Calu3 (cell line): ENCODE measurements around the gene CDK5RAP2. TPM values are rescaled to one million over a fixed set of nuclear protein-coding genes. Genes with fewer than 3 reads are reported as not detected.

Experiments
- BruUV-seq: library from RNA; stranded (reverse); fragments of 400-500 nt; replicated peaks from 2 replicates; lab custom pipeline; 2021; lab: Mats Ljungman, UMichigan
- CTCF ChIA-PET: fragments of 300-600 bp; sonication (Branson Sonifier 250); formaldehyde crosslinking; loops from one replicate; lab custom pipeline; 2022; ENCODE audit warnings: antibody characterized with exemption; lab: Charles Lee
- DNase-seq: peaks from one replicate; pipeline ENCODE4 v3.0.0; 2022
- H3K27ac Mint-ChIP-seq: one replicate; pipeline ENCODE4 v1.8.0; 2022; ENCODE audit warnings: mixed read lengths; ENCODE audit not compliant: unreplicated experiment
- H3K27me3 Mint-ChIP-seq: one replicate; pipeline ENCODE4 v1.8.0; 2022; ENCODE audit warnings: mixed read lengths; ENCODE audit not compliant: unreplicated experiment
- H3K36me3 Mint-ChIP-seq: one replicate; pipeline ENCODE4 v1.8.0; 2022; ENCODE audit warnings: mild to moderate bottlenecking, moderate library complexity, mixed read lengths; ENCODE audit not compliant: insufficient read depth, unreplicated experiment
- H3K4me1 Mint-ChIP-seq: one replicate; pipeline ENCODE4 v1.8.0; 2022; ENCODE audit warnings: mild to moderate bottlenecking, low read depth, mixed read lengths; ENCODE audit not compliant: unreplicated experiment
- H3K4me3 Mint-ChIP-seq: one replicate; pipeline ENCODE4 v1.8.0; 2022; ENCODE audit warnings: mild to moderate bottlenecking, low read depth, moderate library complexity, mixed read lengths; ENCODE audit not compliant: unreplicated experiment
- H3K9me3 Mint-ChIP-seq: one replicate; pipeline ENCODE4 v1.8.0; 2022; ENCODE audit warnings: low read depth, mixed read lengths; ENCODE audit not compliant: unreplicated experiment
- intact Hi-C: fragments of 100-400 bp; cut with micrococcal nuclease; formaldehyde crosslinking; loops from one replicate; pipeline ENCODE4 v1.10.0; 2022; ENCODE audit not compliant: unreplicated experiment
- total RNA-seq: library from RNA; stranded (reverse); gene quantifications from 2 replicates; pipeline ENCODE4 v1.2.3, GENCODE V29; 2022
- TF ChIP-seq, protein P1 (sequence below): fragments of 200-600 bp; IDR thresholded peaks from one replicate; pipeline ENCODE4 v1.8.0; 2022; ENCODE audit warnings: antibody characterized with exemption; ENCODE audit not compliant: unreplicated experiment

Gene CDK5RAP2
- total RNA-seq, 1 experiment from 2014 or later: 40.7 TPM

DNA sequence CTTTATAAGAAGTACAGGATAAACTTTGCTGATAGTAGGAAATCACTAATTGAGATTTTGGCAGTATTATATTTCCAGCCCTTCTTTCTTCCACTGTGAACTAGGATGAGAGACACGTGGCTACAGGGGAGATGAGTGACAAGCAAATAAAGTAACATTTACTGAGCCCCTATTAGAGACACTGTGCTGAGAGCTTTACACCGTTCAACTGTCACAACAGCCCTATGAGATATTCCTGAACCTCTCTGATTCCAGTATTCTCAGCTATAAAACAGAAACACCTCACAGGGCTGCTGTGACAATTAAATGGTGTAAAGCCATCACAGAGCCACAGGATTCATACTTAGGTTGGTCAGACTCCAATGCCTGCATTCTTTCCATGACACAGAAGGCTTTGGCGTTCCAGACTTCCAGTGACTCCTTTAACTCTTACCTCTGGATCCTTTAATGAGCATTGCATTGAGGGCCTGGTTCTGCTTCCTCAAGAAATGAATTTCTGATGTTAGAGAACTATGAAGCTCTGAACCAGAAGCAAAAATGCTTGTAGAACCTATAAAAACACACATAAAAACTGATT, 169.0 kb downstream of the CDK5RAP2 start:
- Mint-ChIP-seq H3K27me3 (no peaks in the 10 kb centered on the region), H3K4me3 (no peak overlapping the region), H3K9me3 (no peaks in the 10 kb centered on the region), H3K27ac (no peak overlapping the region), H3K4me1 (no peaks in the 10 kb centered on the region), H3K36me3 (peaks cover 10% of the 10 kb centered on the region)
- CTCF ChIA-PET: no interaction called here
- TF ChIP-seq, protein P1, sequence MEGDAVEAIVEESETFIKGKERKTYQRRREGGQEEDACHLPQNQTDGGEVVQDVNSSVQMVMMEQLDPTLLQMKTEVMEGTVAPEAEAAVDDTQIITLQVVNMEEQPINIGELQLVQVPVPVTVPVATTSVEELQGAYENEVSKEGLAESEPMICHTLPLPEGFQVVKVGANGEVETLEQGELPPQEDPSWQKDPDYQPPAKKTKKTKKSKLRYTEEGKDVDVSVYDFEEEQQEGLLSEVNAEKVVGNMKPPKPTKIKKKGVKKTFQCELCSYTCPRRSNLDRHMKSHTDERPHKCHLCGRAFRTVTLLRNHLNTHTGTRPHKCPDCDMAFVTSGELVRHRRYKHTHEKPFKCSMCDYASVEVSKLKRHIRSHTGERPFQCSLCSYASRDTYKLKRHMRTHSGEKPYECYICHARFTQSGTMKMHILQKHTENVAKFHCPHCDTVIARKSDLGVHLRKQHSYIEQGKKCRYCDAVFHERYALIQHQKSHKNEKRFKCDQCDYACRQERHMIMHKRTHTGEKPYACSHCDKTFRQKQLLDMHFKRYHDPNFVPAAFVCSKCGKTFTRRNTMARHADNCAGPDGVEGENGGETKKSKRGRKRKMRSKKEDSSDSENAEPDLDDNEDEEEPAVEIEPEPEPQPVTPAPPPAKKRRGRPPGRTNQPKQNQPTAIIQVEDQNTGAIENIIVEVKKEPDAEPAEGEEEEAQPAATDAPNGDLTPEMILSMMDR: no peak
- no TSS peak for BruUV-seq
- no peak for DNase-seq
- intact Hi-C loops: no loop called here

DNA sequence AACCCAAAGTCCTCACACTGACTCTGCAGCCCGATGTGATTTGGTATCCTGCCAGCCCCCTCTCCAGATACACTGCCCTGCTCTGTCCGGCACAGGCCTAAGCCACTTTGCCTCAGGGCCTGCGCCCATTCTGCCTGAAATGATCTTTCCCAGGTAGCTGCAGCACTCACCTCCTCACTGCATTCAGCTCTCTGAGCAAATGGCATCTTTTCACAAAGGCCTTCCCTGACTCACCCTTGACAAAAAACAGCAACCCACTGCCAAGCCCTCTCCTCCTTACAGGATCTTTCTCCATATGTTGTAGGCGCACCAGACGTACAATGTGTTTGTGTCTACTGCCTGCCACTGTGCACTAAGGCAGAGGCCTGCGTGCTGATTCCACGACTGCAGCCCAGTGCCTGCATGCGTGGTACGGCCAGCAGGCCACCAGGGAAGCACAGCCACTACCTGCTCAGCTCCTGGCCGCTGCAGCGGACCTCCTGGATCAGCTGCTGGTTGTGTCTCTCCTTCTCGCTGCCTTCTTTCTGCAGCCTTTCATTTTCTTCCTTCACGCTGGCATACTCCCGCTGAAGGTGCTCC, 171.2 kb downstream of the CDK5RAP2 start:
- CTCF ChIA-PET: no interaction called here
- intact Hi-C loops: no loop called here
- Mint-ChIP-seq H3K27ac (no peak overlapping the region), H3K9me3 (no peaks in the 10 kb centered on the region), H3K36me3 (peaks cover 10% of the 10 kb centered on the region), H3K4me3 (no peak overlapping the region), H3K27me3 (no peaks in the 10 kb centered on the region), H3K4me1 (peaks cover under 1% of the 10 kb centered on the region)
- DNase-seq: no peak
- BruUV-seq: no TSS peak
- TF ChIP-seq, protein P1: no peak

DNA sequence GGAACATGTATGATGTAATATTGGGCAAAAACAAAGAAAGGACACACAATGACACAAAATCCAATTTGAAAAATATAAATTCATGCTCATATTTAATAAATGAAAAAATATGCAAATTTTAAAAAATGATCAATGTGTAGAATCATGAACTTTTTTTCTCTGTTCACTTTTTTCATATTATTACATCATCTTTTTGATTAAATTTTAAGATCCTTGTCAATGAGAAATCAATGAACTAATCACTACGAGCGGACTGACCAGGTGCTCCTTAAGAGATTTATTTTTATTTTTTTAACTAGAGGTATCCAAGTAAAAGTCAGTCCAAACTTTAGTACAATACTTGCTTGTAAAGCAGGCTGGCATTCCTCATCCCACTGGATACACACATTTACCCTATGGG, 174.1 kb downstream of the CDK5RAP2 start:
- Mint-ChIP-seq H3K4me3 (no peak overlapping the region), H3K27me3 (no peaks in the 10 kb centered on the region), H3K4me1 (peaks cover 10% of the 10 kb centered on the region), H3K27ac (no peak overlapping the region), H3K36me3 (peaks cover 21% of the 10 kb centered on the region), H3K9me3 (no peaks in the 10 kb centered on the region)
- no TSS peak for BruUV-seq
- CTCF ChIA-PET: no interaction called here
- TF ChIP-seq, protein P1: no peak
- intact Hi-C loops: no loop called here
- DNase-seq: no peak

DNA sequence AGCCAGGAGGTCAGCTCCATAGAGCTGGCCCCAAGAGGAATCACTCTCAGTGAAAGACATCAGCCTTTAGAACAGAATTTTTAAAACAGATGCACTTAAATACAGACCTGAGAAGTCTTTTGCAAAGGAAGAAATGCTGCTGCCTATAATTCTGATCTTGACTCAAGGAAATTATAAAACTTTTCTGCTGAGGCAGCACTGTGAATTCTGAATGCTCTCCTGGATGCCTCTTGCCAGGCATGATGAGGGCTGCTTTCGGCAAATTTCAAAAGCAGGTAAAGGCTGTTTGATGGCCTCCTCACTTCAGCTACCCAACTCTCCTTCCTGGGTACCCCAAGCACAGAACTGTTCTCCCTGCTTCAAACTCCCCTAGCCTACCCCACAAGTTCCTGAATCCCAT, 174.8 kb downstream of the CDK5RAP2 start:
- no peak for DNase-seq
- Mint-ChIP-seq H3K36me3 (peaks cover 21% of the 10 kb centered on the region), H3K4me3 (no peak overlapping the region), H3K4me1 (peaks cover 10% of the 10 kb centered on the region), H3K27ac (no peak overlapping the region), H3K27me3 (no peaks in the 10 kb centered on the region), H3K9me3 (no peaks in the 10 kb centered on the region)
- intact Hi-C loops: no loop called here
- no TSS peak for BruUV-seq
- TF ChIP-seq, protein P1: no peak
- CTCF ChIA-PET: no interaction called here
